HepG2 (cell line): Measurements from ENCODE around the gene GRK5. TPM values are rescaled to one million over a fixed set of nuclear protein-coding genes. Genes with fewer than 3 reads are reported as not detected.

Experiments
- ATAC-seq: fragments of 200-7000 bp; cut with Tn5 transposase; 3 replicates; pipeline ENCODE4 v1.9.1; 2020; ENCODE audit warnings: mild to moderate bottlenecking, moderate library complexity
- BruUV-seq: library from RNA; stranded (reverse); fragments of 400-500 nt; replicated peaks from 2 replicates; lab custom pipeline; 2021; lab: Mats Ljungman, UMichigan
- CTCF ChIA-PET: fragments of 300-600 bp; formaldehyde crosslinking; extraction: SDS; loops from one replicate; lab custom pipeline; 2021; ENCODE audit warnings: low total read pairs, inconsistent platforms, low intra/inter-chr PET ratio; lab: Yijun Ruan, JAX
- POLR2A ChIA-PET: fragments of 350-600 bp; sonication (Branson Sonifier 250); formaldehyde crosslinking; loops from one replicate; lab custom pipeline; 2020; ENCODE audit warnings: antibody characterized with exemption, inconsistent platforms; lab: Yijun Ruan, JAX
- DNase-seq: peaks from one replicate; pipeline ENCODE4 v3.0.0-alpha.2; 2015; ENCODE audit warnings: low spot score
- FAIRE-seq: peaks from 3 replicates; lab custom pipeline; 2011; peaks lifted over from hg19 to GRCh38; lab: Jason Lieb, UNC
- H2AFZ ChIP-seq: one replicate; pipeline ENCODE4 v1.6.1; 2011; ENCODE audit warnings: low read length, inconsistent platforms
- H3K27ac ChIP-seq: fragments of 300-600 bp; 3 replicates; pipeline ENCODE4 v1.8.0; 2011; ENCODE audit warnings: mixed run types, mild to moderate bottlenecking, mixed read lengths, low read length, inconsistent platforms; ENCODE audit not compliant: insufficient read depth; ENCODE audit errors: extremely low read length
- H3K27me3 ChIP-seq, 2 experiments: fragments of 200-600 bp in 1 of 2; 2 replicates in 1 of 2; 3 replicates in 1 of 2; pipeline versions ENCODE4 v1.6.0 to v1.8.0; 2011; ENCODE audit warnings: low read length in 2 of 2, mild to moderate bottlenecking in 2 of 2, moderate library complexity in 2 of 2, inconsistent platforms in 1 of 2; ENCODE audit not compliant: insufficient read depth in 2 of 2, control insufficient read depth in 1 of 2
- H3K36me3 ChIP-seq, 2 experiments: fragments of 200-600 bp in 1 of 2; replicated peaks in 1 of 2; 2 replicates in 1 of 2; 3 replicates in 1 of 2; pipeline versions ENCODE4 v1.5.1 to v1.8.0; 2011; ENCODE audit warnings: low read length in 2 of 2, inconsistent platforms in 1 of 2; ENCODE audit not compliant: insufficient read depth in 2 of 2, control insufficient read depth in 1 of 2
- H3K4me1 ChIP-seq: 2 replicates; pipeline ENCODE4 v1.5.1; 2012; ENCODE audit warnings: low read length, inconsistent platforms; ENCODE audit not compliant: insufficient read depth
- H3K4me2 ChIP-seq: 2 replicates; pipeline ENCODE4 v1.6.0; 2011; ENCODE audit warnings: low read depth, low read length, inconsistent platforms
- H3K4me3 ChIP-seq, 3 experiments: fragments of 200-600 bp in 1 of 3; sonication (generic), shearing (Covaris generic) in 1 of 3; replicated peaks in 1 of 3; 2 replicates each; pipeline ENCODE4 v1.5.1; 2011 to 2016; ENCODE audit warnings: low read length in 3 of 3, inconsistent platforms in 2 of 3, low read depth in 2 of 3, mild to moderate bottlenecking in 2 of 3, control low read depth in 1 of 3, mixed read lengths in 1 of 3; ENCODE audit not compliant: insufficient read depth in 1 of 3
- H3K79me2 ChIP-seq: one replicate; pipeline ENCODE4 v1.6.1; 2011; ENCODE audit warnings: low read length, inconsistent platforms; ENCODE audit not compliant: insufficient read depth
- H3K9ac ChIP-seq: 2 replicates; pipeline ENCODE4 v1.6.0; 2011; ENCODE audit warnings: mild to moderate bottlenecking, low read depth, low read length, inconsistent platforms; ENCODE audit not compliant: insufficient read depth
- H3K9me3 ChIP-seq: 2 replicates; pipeline ENCODE4 v1.5.1; 2012; ENCODE audit warnings: mild to moderate bottlenecking, low read length
- H4K20me1 ChIP-seq: 2 replicates; pipeline ENCODE4 v1.6.0; 2011; ENCODE audit warnings: inconsistent platforms, mild to moderate bottlenecking, low read length, moderate library complexity; ENCODE audit not compliant: insufficient read depth
- CREB3 ChIP-seq: sonication (generic); formaldehyde crosslinking; IDR thresholded peaks from 2 replicates; pipeline ENCODE4 v1.5.0; 2020; ENCODE audit warnings: missing genetic modification reagents
- GLI4 ChIP-seq: sonication (generic); formaldehyde crosslinking; IDR thresholded peaks from 2 replicates; pipeline ENCODE4 v1.5.1; 2020; ENCODE audit warnings: missing genetic modification reagents, mild to moderate bottlenecking, moderate library complexity, borderline replicate concordance
- HMG20B ChIP-seq: conservative IDR thresholded peaks from 2 replicates; pipeline ENCODE4 v1.6.1; 2016; ENCODE audit warnings: missing genetic modification reagents, missing compliant biosample characterization
- NR2C2 ChIP-seq: sonication (generic); formaldehyde crosslinking; IDR thresholded peaks from 2 replicates; pipeline ENCODE4 v1.4.0; 2020; ENCODE audit warnings: missing genetic modification reagents, mild to moderate bottlenecking, moderate library complexity, borderline replicate concordance
- SATB2 ChIP-seq: sonication (generic); formaldehyde crosslinking; IDR thresholded peaks from 2 replicates; pipeline ENCODE4 v1.5.0; 2020; ENCODE audit warnings: missing genetic modification reagents
- TEAD2 ChIP-seq: sonication (generic); formaldehyde crosslinking; IDR thresholded peaks from 2 replicates; pipeline ENCODE4 v1.9.0; 2021; ENCODE audit warnings: missing genetic modification reagents
- ZBTB34 ChIP-seq: sonication (generic); formaldehyde crosslinking; IDR thresholded peaks from 2 replicates; pipeline ENCODE4 v1.8.0; 2022; ENCODE audit warnings: mild to moderate bottlenecking, missing genetic modification reagents
- ZNF264 ChIP-seq: sonication (generic); formaldehyde crosslinking; IDR thresholded peaks from 2 replicates; pipeline ENCODE4 v1.4.0; 2020; ENCODE audit warnings: missing genetic modification reagents
- ZNF780A ChIP-seq: sonication (generic); formaldehyde crosslinking; IDR thresholded peaks from 2 replicates; pipeline ENCODE4 v1.8.0; 2022; ENCODE audit warnings: mild to moderate bottlenecking, missing genetic modification reagents, moderate library complexity
- ZNF83 ChIP-seq: sonication (generic); formaldehyde crosslinking; IDR thresholded peaks from 2 replicates; pipeline ENCODE4 v1.4.0; 2020; ENCODE audit warnings: missing genetic modification reagents, mild to moderate bottlenecking, borderline replicate concordance
- WGBS: methylation state at CpG from one replicate; pipeline ENCODE4 v1.1.6; 2017; ENCODE audit warnings: low lambda C conversion rate; 5-methylcytosine and 5-hydroxymethylcytosine counted together
- in situ Hi-C: cut with HindIII; loops from 2 replicates; pipeline ENCODE4 v1.10.0; 2017; ENCODE audit warnings: low pct_unique_long_range_greater_than_20kb; ENCODE audit not compliant: extremely low pct_ligation_motif_present
- intact Hi-C: fragments of 100-400 bp; cut with micrococcal nuclease; formaldehyde crosslinking; loops from one replicate; pipeline ENCODE4 v1.10.0; 2022; ENCODE audit not compliant: unreplicated experiment
- polyA plus RNA-seq, 8 experiments: library from polyadenylated mRNA; depleted of rRNA in 3 of 8; stranded (reverse) in 7 of 8; unstranded in 1 of 8; fragments of >200 nt; fragmentation: Illumina TruSeq in 4 of 8; extraction: Trizol in 4 of 8; gene quantifications; 2 replicates each; pipeline versions ENCODE4 v1.2.1 to v1.2.3, GENCODE V29; 2011 to 2016; ENCODE audit warnings: low read depth in 4 of 8, missing spikeins in 1 of 8, mixed read lengths in 1 of 8; ENCODE audit not compliant: insufficient read depth in 1 of 8
- total RNA-seq, 5 experiments: library from RNA; depleted of rRNA; stranded (reverse); fragments of >200 nt; fragmentation: Illumina TruSeq; extraction: Trizol; gene quantifications; 2 replicates each; pipeline ENCODE4 v1.2.3, GENCODE V29; 2016; ENCODE audit warnings: low read depth in 1 of 5
- TF ChIP-seq, protein P1 (sequence below): sonication (generic); formaldehyde crosslinking; IDR thresholded peaks from 2 replicates; pipeline ENCODE4 v1.4.0; 2020; ENCODE audit warnings: mild to moderate bottlenecking, missing genetic modification reagents

GRK5 gene
- total and polyA plus RNA-seq, 2 of the 13 experiments (the other 11 are each of a cell fraction or from before 2014, with no cell fraction given): 10.4 to 12.6 TPM

- ATAC-seq (no peak), DNase-seq (no peak), FAIRE-seq (no peak)
- peaks cover 8% of the 10 kb centered on the region for H3K4me1 ChIP-seq
- no peak overlapping the region for H3K9ac ChIP-seq
- in situ Hi-C loops (no loop called here), intact Hi-C loops (no loop called here)
- H3K79me2 ChIP-seq: no peaks in the 10 kb centered on the region
- no peak overlapping the region for H3K4me3 ChIP-seq
- POLR2A ChIA-PET: no interaction called here
- no peak overlapping the region for H3K27ac ChIP-seq
- CTCF ChIA-PET: no interaction called here
- H4K20me1 ChIP-seq: no peaks in the 10 kb centered on the region
- no peak overlapping the region for H3K4me2 ChIP-seq
- H3K27me3 ChIP-seq: no peaks in the 10 kb centered on the region
- WGBS: 96% methylated on average over 5 of the region's 11 CpGs
- no peak overlapping the region for H2AFZ ChIP-seq
- no TSS peak for BruUV-seq
- no peak for TF ChIP-seq ZBTB34
- no peak for TF ChIP-seq GLI4 (CRISPR knock-in tag)
- TF ChIP-seq, protein P1, sequence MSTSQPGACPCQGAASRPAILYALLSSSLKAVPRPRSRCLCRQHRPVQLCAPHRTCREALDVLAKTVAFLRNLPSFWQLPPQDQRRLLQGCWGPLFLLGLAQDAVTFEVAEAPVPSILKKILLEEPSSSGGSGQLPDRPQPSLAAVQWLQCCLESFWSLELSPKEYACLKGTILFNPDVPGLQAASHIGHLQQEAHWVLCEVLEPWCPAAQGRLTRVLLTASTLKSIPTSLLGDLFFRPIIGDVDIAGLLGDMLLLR (CRISPR knock-in tag): no peak
- TF ChIP-seq ZNF264 (CRISPR knock-in tag): no peak
- TF ChIP-seq CREB3: no peak
- no peak for TF ChIP-seq HMG20B (CRISPR knock-in tag)
- no peak for TF ChIP-seq SATB2
- TF ChIP-seq TEAD2: no peak
- no peak for TF ChIP-seq ZNF780A
- no peak for TF ChIP-seq NR2C2 (CRISPR knock-in tag)
- TF ChIP-seq ZNF83 (CRISPR knock-in tag): no peak
- no peaks in the 10 kb centered on the region for H3K9me3 ChIP-seq
- H3K36me3 ChIP-seq: peaks cover 0 to 4% of the 10 kb centered on the region in 2 experiments; a peak in 2 of 5 replicates
Measured at GRCh38 chr10:119453313-119453712, 245.9 kb downstream of the GRK5 start.
